ENCODE measurements around the gene IL12RB2.

DNA sequence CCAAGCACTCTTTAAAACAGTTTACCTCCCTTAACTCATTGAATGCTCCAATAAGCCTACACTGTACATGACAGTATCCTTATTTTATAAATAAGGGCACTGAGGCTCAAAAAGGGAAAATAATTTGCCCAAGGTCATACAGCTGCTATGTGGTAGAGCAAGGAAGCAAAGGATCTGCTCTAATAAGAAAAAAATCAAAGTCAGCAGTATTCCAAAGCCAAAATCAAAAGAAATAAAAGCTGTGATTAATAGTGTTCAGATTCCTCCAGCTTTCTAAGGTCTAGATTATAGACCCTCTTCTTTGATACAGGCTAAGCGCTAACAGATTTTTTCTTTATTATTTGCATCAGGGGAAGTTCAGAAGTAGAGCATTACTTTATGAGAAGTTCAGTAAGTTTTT lies 39.3 kb downstream of the IL12RB2 start:
- TF ChIP-seq, protein P1, sequence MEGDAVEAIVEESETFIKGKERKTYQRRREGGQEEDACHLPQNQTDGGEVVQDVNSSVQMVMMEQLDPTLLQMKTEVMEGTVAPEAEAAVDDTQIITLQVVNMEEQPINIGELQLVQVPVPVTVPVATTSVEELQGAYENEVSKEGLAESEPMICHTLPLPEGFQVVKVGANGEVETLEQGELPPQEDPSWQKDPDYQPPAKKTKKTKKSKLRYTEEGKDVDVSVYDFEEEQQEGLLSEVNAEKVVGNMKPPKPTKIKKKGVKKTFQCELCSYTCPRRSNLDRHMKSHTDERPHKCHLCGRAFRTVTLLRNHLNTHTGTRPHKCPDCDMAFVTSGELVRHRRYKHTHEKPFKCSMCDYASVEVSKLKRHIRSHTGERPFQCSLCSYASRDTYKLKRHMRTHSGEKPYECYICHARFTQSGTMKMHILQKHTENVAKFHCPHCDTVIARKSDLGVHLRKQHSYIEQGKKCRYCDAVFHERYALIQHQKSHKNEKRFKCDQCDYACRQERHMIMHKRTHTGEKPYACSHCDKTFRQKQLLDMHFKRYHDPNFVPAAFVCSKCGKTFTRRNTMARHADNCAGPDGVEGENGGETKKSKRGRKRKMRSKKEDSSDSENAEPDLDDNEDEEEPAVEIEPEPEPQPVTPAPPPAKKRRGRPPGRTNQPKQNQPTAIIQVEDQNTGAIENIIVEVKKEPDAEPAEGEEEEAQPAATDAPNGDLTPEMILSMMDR (IDR thresholded peaks at IDR 0.05) = no peak
- TF ChIP-seq POLR2A (IDR thresholded peaks at IDR 0.05) = no peak
